LNCAP (cell line): ENCODE measurements around the gene OTOF.

Source experiments
- CTCF ChIP-seq: fragments of 450-650 bp; IDR thresholded peaks from 2 replicates; pipeline ENCODE4 v1.5.1; 2017; ENCODE audit warnings: mild to moderate bottlenecking

The OTOF gene

GRCh38 chr2:26423750-26424149 is 54.2 kb downstream of the OTOF start:
- TF ChIP-seq CTCF, result no peak

DNA sequence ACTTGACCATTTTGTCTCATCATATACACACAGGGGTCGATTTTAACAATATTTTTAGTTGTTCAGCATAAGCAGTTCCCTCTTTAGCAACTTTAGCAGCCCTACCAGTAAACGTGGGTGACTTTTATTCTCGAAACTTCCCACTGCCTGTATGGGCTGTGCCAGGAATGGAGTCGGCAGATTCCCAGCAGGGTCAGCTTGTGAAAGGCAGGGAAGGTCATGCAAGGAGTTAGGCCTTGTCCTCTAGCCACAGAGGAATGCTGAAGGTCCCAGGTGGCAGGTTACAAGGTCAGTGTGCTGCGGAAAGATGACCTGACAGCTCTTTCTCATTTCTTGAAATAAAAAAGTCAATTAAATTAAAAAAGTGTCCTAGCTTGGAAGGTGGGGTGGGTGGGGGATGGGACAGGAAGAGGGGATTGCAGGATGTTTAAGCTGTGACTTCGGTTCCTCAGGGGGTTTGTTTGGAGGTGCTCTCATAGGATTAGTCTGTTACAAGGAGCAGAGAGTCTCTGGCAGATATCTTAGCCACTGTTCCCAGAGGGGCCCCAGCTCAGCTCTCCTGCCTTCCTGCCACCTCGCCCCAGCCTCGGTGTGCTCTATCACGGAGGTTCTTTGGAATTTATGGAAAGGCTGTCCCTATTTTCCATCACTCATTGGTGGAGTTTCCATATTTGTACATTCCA is 54.8 kb downstream of the OTOF start:
- no peak for TF ChIP-seq CTCF

- TF ChIP-seq CTCF, result no peak
Measured at GRCh38 chr2:26421961-26422360, 56.0 kb downstream of the OTOF start.

DNA sequence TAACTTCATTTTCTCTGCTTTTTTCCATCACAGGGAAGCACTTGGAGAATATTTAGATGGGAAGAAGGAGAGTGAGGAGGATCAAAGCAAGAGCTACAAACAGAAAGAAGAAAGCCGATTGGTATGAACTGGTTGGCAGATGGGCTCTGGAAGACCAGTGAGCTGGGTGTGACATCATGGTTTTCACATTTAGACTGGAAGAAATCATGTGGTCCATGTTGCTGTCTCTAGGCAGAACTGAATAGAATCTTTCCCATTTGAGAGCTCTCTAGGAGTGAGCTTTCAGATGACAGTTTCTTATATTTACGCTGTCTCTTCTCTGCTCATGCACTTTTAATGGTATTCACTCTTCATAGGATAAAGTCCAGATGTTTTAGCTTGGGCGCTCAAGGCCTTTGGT is 63.6 kb downstream of the OTOF start:
- TF ChIP-seq CTCF, result no peak

DNA sequence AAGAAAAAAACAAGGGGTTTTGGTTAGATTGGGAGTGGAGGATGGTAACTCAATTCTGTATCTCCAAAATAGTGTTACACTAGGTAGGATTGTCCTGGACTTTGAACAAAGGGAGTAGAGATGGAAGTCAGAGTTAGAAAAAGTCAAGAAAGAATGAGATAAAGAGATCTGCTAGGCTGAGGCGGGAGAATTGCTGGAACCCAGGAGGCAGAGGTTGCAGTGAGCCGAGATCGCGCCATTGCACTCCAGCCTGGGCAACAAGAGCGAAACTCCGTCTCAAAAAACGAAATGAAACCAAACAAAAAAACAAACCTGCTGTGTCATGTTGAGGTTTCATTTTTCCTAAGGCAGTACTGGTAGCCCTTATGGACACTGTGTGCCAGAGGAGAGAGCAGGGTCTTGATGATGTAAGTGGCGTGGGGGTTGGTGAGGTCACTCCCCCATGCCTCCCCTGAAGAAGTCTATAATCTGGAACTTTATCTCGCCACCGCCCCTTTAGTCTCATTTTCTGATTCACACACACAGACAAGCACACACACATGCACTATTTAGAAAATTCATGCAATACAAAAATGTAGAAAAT is 65.7 kb downstream of the OTOF start:
- no peak for TF ChIP-seq CTCF

DNA sequence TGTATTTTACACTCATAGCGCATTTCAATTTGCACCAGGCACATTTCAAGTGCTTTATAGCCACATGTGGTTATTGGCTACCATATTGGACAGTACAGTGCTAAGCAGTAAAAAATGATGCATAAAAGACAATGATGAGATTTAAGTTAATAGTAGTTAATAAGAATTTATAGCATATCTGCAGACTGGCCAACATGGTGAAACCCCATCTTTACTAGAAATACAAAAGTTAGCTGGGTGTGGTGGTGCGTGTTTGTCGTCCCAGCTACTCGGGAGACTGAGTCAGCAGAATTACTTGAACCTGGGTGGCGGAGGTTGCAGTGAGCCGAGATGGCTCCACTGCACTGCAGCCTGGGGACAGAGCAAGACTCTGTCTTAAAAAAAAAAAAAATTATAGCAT is 66.5 kb downstream of the OTOF start:
- TF ChIP-seq CTCF, result no peak

DNA sequence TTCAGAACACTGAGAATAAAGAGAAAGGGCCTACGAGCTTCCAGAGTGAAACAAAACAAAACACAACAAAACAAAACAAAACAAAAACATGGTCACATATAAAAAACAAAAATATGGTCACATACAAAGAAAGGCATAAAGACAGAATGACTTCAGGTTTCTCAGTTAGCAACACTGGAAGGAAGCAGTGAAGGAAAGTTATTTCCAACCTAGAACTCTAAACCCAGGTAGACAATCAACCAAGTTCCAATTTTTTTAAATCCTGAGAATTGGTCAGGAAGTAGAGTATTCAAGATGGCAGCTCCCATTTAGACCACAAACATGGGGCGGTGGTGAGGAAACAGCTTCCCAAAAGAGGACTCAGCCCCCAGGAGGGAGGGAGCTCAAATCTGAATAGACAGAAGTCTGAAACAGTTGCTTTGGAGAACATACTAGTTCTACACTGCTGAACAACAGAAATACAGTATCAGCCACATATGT is 67.1 kb downstream of the OTOF start:
- TF ChIP-seq CTCF, result no peak
